ENCODE measurements around the gene FTH1.

The FTH1 gene

GRCh38 chr11:61960532-61960931 lies 6.9 kb downstream of the FTH1 start:
- ChIA-PET CTCF (interaction anchor here (0.7 to 15.0 kb wide), 7 partner anchors 10 to 163 kb away, joined by 3 to 146 read pairs (median 12); partner anchors contain the start of gene BEST1), POLR2A (interaction anchor here (1.5 to 6.6 kb wide), 3 partner anchors 9 to 121 kb away, joined by 5 to 44 read pairs (median 17); partner anchors contain the start of gene BEST1)
- TF ChIP-seq, protein P1, sequence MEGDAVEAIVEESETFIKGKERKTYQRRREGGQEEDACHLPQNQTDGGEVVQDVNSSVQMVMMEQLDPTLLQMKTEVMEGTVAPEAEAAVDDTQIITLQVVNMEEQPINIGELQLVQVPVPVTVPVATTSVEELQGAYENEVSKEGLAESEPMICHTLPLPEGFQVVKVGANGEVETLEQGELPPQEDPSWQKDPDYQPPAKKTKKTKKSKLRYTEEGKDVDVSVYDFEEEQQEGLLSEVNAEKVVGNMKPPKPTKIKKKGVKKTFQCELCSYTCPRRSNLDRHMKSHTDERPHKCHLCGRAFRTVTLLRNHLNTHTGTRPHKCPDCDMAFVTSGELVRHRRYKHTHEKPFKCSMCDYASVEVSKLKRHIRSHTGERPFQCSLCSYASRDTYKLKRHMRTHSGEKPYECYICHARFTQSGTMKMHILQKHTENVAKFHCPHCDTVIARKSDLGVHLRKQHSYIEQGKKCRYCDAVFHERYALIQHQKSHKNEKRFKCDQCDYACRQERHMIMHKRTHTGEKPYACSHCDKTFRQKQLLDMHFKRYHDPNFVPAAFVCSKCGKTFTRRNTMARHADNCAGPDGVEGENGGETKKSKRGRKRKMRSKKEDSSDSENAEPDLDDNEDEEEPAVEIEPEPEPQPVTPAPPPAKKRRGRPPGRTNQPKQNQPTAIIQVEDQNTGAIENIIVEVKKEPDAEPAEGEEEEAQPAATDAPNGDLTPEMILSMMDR (IDR thresholded peaks at IDR 0.05; ENCODE audit: insufficient read depth, low read length, missing control alignments), result no peak
- DNase-seq (ENCODE audit: low read depth, low spot score), result no peak
- H3K4me3 ChIP-seq (ENCODE audit: low read depth, low read length), result no peak overlapping the region

GRCh38 chr11:61959678-61960077 lies 7.8 kb downstream of the FTH1 start:
- TF ChIP-seq, protein P1 (IDR thresholded peaks at IDR 0.05; ENCODE audit: insufficient read depth, low read length, missing control alignments), result no peak
- DNase-seq (ENCODE audit: low read depth, low spot score), result no peak
- no peak overlapping the region for H3K4me3 ChIP-seq (ENCODE audit: low read depth, low read length)
- POLR2A ChIA-PET, result interaction anchor here (1.4 to 6.6 kb wide), 2 partner anchors 8 to 148 kb away, joined by 4 to 44 read pairs; partner anchors contain the start of gene BEST1
- CTCF ChIA-PET, result interaction anchor here (1.0 to 15.0 kb wide), 8 partner anchors 9 to 149 kb away, joined by 3 to 146 read pairs (median 6); partner anchors contain the start of gene BEST1

- TF ChIP-seq, protein P1 (IDR thresholded peaks at IDR 0.05; ENCODE audit: insufficient read depth, low read length, missing control alignments), result no peak
- H3K4me3 ChIP-seq (ENCODE audit: low read depth, low read length), result no peak overlapping the region
- ChIA-PET POLR2A (interaction anchor here (1.4 kb wide), 1 partner anchor 149 kb away, joined by 4 read pairs; no protein-coding TSS in a partner anchor), CTCF (interaction anchor here (1.0 to 7.4 kb wide), 8 partner anchors 9 to 149 kb away, joined by 3 to 73 read pairs (median 6); partner anchors contain the start of gene BEST1)
- no peak for DNase-seq (ENCODE audit: low read depth, low spot score)
These were observed 8.3 kb downstream of the FTH1 start for GRCh38 chr11:61959114-61959513.

GRCh38 chr11:61958590-61958989 lies 8.8 kb downstream of the FTH1 start:
- DNase-seq (ENCODE audit: low read depth, low spot score), result no peak
- TF ChIP-seq, protein P1 (IDR thresholded peaks at IDR 0.05; ENCODE audit: insufficient read depth, low read length, missing control alignments), result no peak
- CTCF ChIA-PET, result interaction anchor here (1.0 to 7.4 kb wide), 6 partner anchors 10 to 150 kb away, joined by 3 to 73 read pairs (median 4); no protein-coding TSS in a partner anchor
- POLR2A ChIA-PET, result interaction anchor here (1.4 kb wide), 1 partner anchor 150 kb away, joined by 4 read pairs; no protein-coding TSS in a partner anchor
- H3K4me3 ChIP-seq (ENCODE audit: low read depth, low read length), result no peak overlapping the region

GRCh38 chr11:61957021-61957770 lies 10.2 kb downstream of the FTH1 start:
- ChIA-PET POLR2A (interaction anchor here (1.3 kb wide), 1 partner anchor 11 kb away, joined by 3 read pairs; the partner anchor contains the start of gene FTH1), CTCF (interaction anchor here (1.0 to 7.4 kb wide), 6 partner anchors 9 to 124 kb away, joined by 3 to 73 read pairs (median 4); partner anchors contain the start of gene FTH1)
- TF ChIP-seq, protein P1 (IDR thresholded peaks at IDR 0.05; ENCODE audit: insufficient read depth, low read length, missing control alignments), result no peak
- no peak for DNase-seq (ENCODE audit: low read depth, low spot score)
- no peak overlapping the region for H3K4me3 ChIP-seq (ENCODE audit: low read depth, low read length)

All from AG04449 (cell line).